ENCODE data around the gene LTF.
A peak's percentile ranks its signal among the peaks of the same experiment; 100 is the strongest.

- TF ChIP-seq POLR2A (conservative IDR thresholded peaks at IDR 0.05) = no peak
- no peak for TF ChIP-seq CBX5 (IDR thresholded peaks at IDR 0.05; ENCODE audit: borderline replicate concordance, low read depth)
- TF ChIP-seq SOX6 (IDR thresholded peaks at IDR 0.05) = peak; percentile 99
- TF ChIP-seq CTCF (IDR thresholded peaks at IDR 0.05 in 2 of 3, conservative IDR thresholded peaks at IDR 0.05 in 1 of 3; ENCODE audit: insufficient read depth in 2 of 3, low read depth in 1 of 3, low read length in 3 of 3) = no peak
- no peak for TF ChIP-seq RBM25 (IDR thresholded peaks at IDR 0.05; ENCODE audit: low read depth, low read length, severe bottlenecking)
- TF ChIP-seq MAX (CRISPR knock-in tag; IDR thresholded peaks at IDR 0.05) = no peak
- TF ChIP-seq ZNF121 (CRISPR knock-in tag; conservative IDR thresholded peaks at IDR 0.05) = no peak
- no peak for TF ChIP-seq GTF3C2 (IDR thresholded peaks at IDR 0.05; ENCODE audit: borderline replicate concordance, extremely low read depth, insufficient read length)
- peak; percentile 80; the same call in 1 of the 2 replicates for TF ChIP-seq PHF21A (IDR thresholded peaks at IDR 0.05; ENCODE audit: borderline replicate concordance, low read depth)
Observed at GRCh38 chr3:46508850-46509591, 44.3 kb upstream of the LTF start.

Data from K562 (cell line).